GM19467 (cell line): Measurements from ENCODE around the gene STARD13.

Experiments
- ATAC-seq: cut with Tn5 transposase; IDR thresholded peaks from one replicate; pipeline ENCODE4 v1.9.1; 2021; ENCODE audit warnings: mild to moderate bottlenecking, moderate library complexity; ENCODE audit not compliant: unreplicated experiment

The STARD13 gene

DNA sequence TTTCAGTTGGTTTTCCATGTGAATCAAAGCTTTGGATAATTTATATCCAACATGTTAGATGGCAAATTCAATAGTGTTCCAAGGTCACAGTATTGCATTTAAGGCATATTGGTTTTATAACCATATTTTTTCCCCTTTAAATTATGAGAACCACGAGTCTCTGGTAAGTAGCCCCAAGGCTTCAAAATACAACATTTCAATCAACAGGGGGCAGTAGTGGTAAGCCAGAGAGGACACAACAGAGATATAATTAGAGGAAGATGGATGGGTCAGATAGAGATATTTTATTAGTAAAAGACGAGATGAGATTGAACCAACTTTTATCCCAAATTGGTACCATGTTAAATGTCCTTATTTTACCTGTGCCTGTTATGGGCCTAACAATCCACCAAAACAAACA, 216.2 kb downstream of the STARD13 start:
- no peak for ATAC-seq

DNA sequence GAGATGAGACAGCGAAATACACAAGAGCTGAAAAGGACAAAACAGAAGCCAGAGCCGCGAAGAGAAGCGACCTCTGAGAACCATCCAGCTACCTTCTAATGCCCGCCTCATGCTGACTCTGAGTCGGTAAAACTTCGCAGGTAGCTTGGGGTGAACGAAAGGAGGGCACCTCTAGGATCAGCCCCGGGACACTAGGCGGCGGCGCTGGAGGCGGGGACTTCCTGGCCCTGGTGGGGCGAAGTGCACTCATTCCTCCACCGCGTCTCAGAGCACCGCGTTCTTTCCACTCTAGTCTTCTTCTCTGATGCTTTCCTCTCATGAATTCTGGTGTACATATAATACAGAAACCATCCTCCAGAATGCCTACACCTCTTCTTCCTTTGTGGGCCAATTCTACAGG, 219.2 kb downstream of the STARD13 start:
- ATAC-seq = no peak

DNA sequence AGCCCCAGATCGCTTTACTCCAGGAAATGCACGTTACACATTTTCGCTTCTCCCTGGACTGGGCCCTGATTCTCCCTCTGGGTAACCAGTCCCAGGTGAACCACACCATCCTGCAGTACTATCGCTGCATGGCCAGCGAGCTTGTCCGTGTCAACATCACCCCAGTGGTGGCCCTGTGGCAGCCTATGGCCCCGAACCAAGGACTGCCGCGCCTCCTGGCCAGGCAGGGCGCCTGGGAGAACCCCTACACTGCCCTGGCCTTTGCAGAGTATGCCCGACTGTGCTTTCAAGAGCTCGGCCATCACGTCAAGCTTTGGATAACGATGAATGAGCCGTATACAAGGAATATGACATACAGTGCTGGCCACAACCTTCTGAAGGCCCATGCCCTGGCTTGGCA, 224.7 kb downstream of the STARD13 start:
- no peak for ATAC-seq

DNA sequence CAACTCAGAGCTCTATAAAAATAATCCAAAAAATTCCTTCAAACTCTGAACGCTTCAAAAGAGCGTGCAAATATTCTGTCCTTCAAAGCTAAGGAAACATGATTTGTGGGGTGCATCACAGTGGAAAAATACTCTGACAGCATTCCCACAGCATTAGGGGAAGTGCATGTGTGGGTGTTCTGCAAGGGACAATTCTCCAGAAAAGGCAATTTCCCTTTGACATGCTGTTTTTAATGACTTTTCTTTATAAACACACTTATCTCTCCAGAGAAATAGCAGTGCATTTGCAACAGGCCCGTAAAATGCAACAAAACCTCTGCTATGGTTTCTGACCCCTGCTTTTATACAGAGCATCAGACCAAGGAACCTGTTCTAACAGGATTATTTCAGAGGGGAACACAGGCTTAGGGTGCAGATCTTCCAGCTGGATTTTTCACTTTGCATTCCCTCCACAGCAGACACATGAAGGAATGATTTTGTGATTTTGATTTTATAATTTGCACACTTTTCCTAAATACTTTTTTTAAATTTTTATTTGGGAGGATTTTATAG, 226.7 kb downstream of the STARD13 start:
- ATAC-seq = no peak

DNA sequence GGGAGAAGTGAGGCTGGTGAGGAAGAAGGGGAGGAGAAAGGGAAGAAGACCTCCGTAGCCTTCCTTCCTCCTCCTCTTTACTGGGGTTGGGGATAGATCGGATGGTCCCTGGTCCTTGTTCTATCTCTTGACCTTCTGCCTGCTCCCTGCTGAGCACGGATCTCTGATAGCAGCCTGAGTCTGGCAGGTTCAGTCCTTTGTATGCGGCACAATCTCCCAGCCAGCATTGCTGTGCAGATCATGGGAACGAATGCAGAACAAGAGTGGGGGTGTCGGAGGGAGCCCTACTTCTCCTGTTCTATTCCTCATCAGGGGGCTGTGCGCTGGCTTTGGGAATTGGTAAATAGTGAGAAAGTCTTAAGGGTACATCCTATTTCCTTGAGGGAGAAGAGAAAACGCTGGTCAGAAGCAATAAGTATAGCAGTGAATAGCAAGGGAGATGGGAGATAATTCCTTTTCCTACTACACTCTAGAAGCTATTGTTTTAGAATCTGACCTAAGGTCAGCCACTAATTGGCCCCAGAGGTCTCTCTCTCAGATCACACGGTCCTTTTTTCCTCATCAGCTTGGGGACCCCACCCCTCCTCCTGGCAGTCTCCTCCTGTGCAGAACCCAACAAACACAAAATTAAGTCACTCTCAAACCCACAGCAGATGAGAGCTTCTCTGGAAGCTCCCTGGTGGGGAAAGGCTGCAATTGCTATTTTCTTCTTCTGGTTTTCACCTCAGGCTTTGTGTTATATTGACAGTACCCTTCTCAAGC, 228.4 kb downstream of the STARD13 start:
- no peak for ATAC-seq

DNA sequence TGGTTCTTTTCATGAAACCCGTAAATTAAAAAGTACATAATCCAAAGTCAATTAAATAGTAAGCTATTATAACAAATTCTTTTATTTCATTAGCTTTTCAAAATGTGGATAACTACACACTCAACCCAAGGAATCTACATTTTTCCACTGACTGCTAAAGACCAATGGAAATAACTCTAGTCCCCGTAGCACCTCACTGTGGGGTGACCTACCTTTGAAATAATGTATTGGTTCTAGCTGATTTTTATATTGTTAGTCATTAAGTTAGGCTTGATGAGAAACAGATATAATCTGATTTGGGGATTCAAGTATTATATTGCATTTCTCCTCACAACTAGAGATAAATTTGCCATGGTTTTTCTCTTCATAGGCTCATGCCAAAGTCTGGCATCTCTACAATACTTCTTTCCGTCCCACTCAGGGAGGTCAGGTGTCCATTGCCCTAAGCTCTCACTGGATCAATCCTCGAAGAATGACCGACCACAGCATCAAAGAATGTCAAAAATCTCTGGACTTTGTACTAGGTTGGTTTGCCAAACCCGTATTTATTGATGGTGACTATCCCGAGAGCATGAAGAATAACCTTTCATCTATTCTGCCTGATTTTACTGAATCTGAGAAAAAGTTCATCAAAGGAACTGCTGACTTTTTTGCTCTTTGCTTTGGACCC, 232.0 kb downstream of the STARD13 start:
- ATAC-seq = no peak
